HG02798 (cell line): ENCODE measurements around the gene DLX1.
"Not testable (repeated sequence)": the region's sequence is repeated elsewhere in the genome, so short reads cannot be mapped to it uniquely, and the experiment has no call there.

Source experiments
- ATAC-seq: cut with Tn5 transposase; IDR thresholded peaks from one replicate; pipeline ENCODE4 v1.9.1; 2021; ENCODE audit warnings: mild to moderate bottlenecking; ENCODE audit not compliant: unreplicated experiment, poor library complexity

Gene DLX1

DNA sequence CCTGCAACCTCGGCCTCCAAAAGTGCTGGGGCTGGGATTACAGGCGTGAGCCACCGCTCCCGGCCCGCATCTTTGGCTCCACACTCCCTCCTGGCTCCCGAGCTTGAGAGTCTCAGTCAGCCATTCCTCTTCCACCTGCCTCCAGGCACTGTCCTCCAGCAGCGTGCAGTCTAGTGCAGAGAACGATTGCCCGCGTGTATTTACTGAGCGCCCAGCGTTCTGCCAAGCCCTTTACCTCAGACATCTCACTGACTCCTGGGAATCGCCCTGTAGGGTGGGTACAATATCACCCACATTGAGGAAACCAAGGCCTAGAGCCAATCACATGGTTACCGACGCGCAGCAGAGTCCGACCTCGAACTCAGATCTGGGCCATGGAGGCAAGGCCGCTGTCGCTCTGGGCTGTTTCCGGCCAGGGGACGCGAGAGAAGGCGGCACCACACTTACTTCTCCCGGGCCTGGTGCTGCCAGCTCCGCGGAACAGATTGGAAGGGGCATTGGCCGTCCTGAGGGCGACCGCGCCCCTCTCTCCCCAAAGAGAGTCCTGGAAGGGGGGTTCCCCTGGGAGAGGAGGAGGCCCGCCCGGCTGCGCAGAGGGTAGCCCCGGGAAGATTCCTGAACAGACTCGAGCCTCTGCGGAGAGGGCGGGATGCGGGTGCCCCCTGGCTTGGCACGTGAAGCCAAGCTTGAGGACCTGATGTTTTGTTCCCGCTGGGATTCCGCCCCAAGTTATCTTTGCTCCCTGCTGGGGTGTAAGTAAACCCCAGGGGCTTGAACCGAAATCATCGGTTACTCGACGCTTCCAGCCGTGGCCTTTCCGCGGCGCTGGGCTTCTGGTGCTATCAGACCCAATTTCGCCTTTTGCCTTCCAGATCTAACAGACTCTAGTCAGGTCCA lies 22.6 kb downstream of the DLX1 start:
- ATAC-seq, result no peak

DNA sequence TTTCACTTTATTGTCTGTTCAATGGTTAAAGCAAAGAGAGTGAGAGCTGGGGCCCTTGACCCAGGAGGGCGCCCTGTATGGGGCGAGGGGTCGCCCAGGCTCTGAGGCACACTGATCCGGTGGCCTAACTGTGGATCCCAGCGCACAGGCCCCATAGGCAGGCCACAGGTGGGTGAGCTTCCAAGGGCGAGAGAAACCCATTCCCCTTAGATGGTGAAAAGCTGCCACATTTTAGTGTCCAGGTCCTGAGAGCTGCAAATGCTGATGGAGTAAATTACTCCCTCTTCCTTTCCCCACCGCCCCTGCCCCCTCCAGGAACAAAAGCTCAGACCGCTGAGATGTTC lies 23.3 kb downstream of the DLX1 start:
- ATAC-seq, result no peak

DNA sequence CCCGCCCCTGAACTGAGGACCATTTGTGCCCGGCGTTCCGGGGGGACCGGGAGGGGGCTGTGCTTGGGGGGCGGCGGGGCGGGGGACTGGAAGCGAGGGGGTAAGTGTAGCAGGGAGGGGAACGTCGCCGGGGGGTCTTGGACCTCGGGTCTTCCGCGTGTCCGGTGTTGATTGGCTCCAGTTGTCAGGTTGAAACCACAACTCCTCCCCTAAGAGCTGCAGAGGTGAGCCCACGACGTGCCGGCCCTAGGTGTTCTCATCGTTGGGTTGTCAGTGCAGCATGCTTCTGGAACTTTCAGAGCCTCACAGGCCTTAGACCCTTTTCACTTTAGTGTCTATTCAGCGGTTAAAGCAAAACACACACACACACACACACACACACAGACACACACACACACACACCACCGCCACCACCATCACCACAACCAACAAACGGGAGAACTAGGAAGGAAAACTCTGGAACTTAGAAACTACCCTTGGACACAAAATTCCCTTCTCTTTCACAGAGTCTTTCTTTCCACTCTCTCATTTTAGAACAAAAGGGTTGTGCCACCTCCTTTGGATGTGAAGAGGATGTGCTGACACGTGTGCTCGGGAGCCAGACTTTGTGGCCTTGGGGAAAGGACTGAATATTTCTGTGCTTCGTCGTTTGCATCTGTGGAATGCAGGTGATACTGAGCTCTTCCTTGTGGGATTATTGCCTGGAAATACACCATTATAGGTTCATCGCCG lies 24.1 kb downstream of the DLX1 start:
- no peak for ATAC-seq

DNA sequence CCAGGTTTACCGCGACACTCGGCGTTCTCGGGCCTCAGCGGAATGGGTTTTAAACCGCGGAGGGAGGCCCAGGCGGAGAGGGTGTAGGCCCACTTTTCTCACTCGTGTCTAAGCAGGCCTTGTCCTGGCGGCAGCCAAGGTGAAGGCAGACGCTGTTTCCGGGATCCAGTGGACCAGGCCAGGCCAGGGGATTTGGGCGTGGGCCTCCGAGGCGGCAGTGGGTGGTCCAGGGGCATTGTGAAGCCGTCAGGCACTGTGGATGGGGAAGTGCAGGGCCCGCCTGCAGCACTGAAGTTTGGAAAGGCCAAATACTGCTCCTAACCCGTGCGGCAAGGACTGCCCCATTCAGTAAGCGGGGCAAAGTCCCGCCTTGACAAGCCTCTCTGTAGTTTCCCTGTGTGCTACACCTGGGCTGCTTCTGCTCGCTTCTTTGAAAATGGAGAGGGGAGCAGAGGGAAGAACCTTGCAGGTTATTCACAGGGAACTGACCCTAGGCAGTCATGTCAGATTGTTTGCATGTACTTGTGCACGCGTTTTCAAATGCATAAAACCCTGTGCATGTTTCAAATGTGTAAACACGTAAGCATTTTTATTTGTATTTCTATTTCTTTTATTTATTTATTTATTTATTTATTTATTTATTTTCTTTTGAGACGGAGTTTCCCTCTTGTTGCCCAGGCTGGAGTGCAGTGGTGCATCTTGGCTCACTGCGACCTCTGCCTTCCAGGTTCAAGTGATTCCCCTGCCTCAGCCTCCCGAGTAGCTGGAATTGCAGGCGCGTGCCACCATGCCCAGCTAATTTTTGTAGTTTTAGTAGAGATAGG lies 24.9 kb downstream of the DLX1 start:
- no peak for ATAC-seq

DNA sequence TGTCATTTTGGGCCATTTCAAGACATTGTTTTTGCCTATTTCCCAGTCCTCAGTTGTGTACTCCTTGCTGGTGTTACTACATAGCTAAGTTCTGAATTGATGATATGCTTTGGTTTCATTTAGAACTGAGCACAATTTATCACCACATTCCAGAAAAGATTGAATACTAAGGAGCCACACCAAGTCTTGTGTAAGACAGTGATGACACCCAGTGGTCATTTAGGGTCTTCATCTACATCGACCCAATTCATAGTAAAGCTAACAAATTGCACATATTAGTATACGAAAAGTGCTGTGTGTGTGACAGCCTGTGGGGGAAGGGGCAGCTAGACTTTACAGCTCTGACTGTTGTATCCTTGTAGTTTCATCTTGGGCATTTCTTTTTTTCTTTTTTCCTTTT lies 28.3 kb downstream of the DLX1 start:
- ATAC-seq, result no peak

DNA sequence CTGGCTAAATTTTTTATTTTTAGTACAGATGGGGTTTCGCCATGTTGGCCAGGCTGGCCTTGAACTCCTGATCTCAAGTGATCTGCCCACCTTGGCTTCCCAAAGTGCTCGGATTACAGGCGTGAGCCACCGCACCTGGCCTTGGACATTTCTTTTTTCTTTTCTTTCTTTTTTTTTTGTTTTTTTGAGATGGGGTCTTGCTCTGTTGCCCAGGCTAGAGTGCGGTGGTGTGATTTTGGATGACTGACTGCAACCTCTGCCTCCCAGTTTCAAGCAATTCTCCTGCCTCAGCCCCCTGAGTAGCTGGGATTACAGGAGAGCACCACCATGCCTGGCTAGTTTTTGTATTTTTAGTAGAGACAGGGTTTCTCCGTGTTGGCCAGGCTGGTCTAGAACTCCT lies 28.9 kb downstream of the DLX1 start:
- not testable (repeated sequence) for ATAC-seq

DNA sequence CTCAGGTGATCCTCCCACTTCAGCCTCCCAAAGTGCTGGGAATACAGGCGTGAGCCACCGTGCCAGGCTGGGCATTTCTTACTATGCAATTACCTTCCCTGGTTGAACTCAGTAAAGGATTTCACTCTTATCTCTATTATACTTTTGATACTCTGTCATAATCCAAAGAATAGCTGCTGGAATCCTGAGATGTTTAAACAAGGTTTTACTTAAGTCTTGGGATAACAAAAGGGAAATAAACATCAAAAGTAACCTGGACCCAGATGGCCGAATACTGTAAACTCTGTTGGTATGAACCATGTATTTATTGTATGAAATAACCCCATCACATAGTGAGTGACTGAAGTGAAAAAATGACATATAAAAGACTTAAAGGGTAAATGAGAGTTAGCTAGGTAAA lies 29.3 kb downstream of the DLX1 start:
- no peak for ATAC-seq

DNA sequence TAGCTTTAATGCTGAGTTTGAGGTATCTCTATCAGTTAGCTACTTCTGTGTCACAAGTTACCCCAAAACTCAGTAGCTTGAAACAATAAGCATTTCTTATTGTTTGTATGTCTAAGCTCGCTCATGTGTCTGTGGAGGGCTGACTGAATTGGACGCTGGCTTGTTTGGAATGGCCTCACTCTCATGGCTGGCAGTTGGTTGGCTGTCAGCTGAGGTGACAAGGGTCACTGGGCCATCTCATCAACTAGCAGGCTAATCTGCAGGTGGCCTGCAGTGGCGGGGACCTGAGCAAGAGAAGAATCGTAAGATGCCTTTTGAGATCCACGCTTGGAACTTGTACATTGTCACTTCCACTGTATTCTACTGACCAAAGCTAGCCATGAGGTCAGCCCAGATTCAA lies 30.8 kb downstream of the DLX1 start:
- no peak for ATAC-seq

DNA sequence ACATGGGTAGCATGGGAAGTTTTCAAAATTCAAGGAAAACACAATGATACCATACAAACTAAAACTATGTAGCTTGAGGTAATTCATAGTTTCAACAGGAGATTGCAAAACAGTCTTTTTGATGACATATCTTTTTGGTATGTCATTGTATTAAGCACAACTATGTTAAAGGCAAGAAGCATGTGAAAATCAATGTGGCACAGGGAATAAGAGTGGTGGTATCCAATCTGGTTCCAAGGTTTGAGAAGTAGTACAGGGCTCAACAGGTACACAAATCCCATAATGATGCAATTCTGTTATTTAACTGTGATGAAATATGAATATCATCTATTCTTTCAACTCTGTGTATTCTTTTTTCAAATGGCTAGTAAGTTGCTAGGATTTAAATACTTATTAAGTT lies 33.8 kb downstream of the DLX1 start:
- no peak for ATAC-seq

DNA sequence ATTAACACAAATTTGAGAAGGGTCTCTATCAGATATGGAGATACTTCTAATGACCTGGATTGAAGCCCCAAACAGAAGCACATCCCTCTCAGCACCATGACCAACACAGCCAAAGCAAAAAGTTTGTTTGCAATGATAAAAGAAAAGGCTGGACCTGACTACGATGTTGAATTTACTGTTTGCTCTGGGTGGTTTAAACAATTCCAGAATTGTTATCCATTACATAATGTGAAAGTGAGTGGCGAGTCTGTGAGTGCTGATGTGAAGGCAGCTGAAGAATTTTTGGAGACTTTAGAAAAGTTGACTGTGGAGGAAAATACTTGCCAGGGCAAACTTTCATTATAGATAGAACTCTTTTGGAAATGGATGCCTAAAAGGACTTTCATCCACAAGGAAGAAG lies 34.8 kb downstream of the DLX1 start:
- no peak for ATAC-seq

DNA sequence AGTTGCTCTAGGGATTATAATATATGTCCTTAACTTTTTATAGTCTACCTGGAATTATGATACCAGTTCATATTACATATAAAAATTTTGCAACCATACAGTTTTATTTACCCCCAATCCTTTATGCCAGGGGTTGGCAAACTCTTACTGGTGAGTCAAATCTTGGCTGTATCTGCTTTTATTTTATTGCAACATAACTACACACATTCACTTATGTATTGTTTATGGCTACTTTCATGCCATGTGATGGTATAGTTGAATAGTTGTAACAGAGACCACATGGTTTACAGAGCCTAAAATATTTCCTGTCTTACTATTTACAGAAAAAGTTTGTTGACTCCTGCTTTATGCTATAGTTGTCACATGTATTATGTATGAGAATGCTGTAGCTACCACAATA lies 43.2 kb downstream of the DLX1 start:
- ATAC-seq, result no peak

DNA sequence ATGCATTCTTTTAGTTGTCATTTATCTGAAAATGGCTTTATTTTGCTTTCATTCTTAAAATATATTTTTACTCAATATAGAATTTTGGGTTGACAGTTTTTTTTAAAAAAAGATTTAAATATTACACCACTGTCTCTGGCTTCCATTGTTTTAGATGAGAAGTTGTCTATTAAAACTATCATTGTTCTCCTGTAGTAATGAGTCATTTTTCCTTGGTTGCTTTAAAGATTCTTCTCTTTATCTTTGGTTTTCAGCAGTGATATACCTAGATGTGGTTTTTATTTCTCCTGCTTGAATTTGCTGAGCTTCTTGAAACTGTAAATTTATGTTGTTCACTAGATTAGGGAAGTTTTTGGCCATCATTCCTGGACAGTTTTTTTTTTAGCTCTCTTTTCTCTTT lies 44.1 kb downstream of the DLX1 start:
- no peak for ATAC-seq

DNA sequence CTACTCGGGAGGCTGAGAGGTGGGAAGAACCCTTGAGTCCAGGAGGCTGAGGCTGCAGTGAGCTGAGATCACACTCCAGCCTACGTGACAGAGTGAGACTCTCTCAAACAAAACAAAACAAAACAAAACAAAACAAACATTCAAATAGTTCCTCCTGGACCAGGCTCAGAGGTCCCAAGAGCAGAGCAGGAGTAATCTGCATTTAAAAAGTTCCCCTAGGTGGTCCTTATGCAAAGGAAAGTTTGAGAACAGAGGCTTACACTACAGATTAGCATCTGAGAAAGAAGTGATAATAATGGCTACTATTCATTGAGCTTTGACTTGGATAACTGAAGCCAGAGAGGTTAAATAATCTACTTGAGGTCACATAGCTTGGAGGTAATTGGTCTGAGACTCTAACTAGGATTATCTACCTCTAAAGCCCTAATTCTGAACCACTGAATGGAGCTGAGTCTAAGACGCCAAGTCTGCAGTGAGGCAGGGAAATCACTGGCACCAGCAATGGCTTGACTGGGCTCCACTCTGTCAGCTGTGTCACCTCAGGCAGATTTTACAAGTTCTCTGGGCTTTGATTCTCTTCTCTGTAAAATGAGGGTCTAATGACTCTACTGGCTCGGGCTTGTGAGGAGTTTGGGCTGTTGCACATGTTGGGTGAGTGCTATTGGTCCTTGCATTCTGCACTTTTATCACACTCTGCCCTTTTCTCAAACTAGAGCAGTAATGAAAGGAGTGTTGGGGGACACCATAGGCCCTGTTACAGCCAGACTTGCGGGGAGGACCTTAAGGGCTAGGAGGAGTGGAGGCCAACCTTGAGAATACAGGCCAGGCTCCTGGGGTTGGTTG lies 46.6 kb downstream of the DLX1 start:
- no peak for ATAC-seq

DNA sequence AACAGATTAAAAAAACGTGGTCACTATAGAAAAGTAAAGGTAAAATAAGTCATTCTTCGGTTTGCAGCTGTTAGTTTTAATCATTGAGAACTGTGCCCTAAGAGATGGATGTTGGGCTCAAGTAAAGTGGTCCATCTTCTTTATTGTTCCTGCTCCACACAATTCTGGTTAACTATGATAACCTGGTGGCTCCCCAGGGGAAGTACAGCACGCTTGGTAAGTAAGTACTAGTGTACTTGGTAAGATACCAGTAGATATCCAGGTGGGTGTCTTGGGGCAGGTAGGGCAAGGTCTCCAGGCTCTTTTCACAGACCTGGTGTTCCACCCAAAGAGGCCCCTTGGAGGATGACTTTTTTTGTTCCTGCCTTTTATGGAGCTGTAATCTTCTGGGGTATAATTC lies 49.0 kb downstream of the DLX1 start:
- ATAC-seq, result no peak

DNA sequence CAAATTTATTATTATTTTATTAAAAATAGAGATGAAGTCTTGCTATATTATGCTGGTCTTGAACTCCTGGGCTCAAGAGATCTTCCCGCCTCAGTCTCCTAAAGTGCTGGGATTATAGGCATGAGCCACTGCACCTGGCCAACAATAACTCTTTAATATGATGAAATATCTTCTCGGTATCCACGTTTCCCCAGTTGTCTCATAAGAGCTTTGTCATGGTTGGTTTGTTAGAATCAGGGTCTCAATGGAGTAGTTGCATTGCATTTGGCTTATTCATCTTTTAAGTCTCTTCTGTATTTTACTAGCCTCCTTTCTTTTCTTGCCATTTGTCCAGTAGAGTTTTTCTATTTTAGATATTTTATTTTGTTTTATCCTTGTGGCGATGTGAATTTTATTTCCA lies 50.1 kb downstream of the DLX1 start:
- no peak for ATAC-seq

DNA sequence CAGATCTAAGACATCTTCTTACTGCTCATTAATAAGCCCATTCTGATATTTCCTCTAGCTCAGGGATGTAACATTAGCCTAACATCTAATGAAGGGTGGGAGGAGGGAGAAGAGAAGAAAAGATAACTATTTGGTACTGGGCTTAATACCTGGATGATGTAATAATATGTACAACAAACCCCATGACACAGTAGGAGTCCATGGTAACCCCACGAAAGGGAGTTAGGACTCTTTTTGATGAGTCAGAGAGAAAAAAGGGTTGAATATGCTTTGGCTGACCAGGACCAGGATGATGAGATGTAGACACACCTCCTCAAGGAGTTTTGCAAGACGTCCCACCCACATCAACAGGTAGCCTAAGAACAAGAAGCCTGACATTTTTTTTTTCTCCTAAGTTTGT lies 51.8 kb downstream of the DLX1 start:
- no peak for ATAC-seq

DNA sequence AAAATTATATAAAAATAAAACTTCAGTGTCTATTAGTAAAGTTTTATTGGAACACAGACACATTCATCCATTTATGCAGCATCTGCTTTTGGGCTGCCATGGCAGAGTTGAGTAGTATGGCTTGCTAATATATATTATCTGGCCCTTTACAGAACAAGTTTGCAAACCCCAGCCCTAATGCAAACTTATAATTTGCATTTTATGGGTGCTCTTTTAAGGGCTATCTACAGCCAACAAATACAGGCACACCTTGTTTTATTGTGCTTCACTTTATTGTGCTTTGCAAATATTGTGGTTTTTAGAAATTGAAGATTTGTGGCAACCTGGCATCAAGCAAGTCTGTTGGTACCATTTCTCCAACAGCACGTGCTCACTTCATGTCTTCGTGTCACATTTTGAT lies 52.6 kb downstream of the DLX1 start:
- ATAC-seq, result no peak

DNA sequence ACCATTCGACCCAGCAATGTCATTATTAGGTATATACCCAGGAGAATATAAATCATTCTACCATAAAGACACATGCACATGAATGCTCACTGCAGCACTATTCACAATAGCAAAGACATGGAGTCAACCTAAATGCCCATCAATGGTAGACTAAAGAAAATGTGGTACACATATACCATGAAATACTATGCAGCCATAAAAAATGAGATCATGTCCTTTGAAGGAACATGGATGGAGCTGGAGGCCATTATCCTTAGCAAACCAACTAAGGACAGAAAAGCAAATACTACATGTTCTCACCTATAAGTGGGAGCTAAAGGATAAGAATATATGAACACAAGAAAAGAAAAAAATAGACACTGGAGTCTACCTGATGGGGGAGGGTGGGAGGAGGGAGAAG lies 53.4 kb downstream of the DLX1 start:
- not testable (repeated sequence) for ATAC-seq
